Neural crest cell (in vitro differentiated cells): ENCODE data around the gene D2HGDH. TPM values are rescaled to one million over a fixed set of nuclear protein-coding genes. Genes with fewer than 3 reads are reported as not detected.
"Not testable (repeated sequence)": the region's sequence is repeated elsewhere in the genome, so short reads cannot be mapped to it uniquely, and the experiment has no call there.

ENCODE experiments used
- DNase-seq: peaks from one replicate; pipeline ENCODE4 v3.0.0; 2021; ENCODE audit warnings: low read depth, mixed read lengths, low spot score
- H3K27ac Mint-ChIP-seq: one replicate; pipeline ENCODE4 v1.8.0; 2021; ENCODE audit warnings: mild to moderate bottlenecking, mixed read lengths; ENCODE audit not compliant: unreplicated experiment
- H3K27me3 Mint-ChIP-seq: 2 replicates; pipeline ENCODE4 v1.8.0; 2021; ENCODE audit warnings: low read depth, mild to moderate bottlenecking, mixed read lengths
- H3K36me3 Mint-ChIP-seq: 2 replicates; pipeline ENCODE4 v1.8.0; 2021; ENCODE audit warnings: low read depth, mild to moderate bottlenecking, mixed read lengths
- H3K4me1 Mint-ChIP-seq: 2 replicates; pipeline ENCODE4 v1.8.0; 2021; ENCODE audit warnings: mixed read lengths
- H3K4me3 Mint-ChIP-seq: one replicate; pipeline ENCODE4 v1.8.0; 2021; ENCODE audit warnings: mild to moderate bottlenecking, mixed read lengths
- H3K9me3 Mint-ChIP-seq: 2 replicates; pipeline ENCODE4 v1.8.0; 2021; ENCODE audit warnings: mixed read lengths
- CTCF ChIP-seq: fragments of 200-600 bp; sonication (generic); conservative IDR thresholded peaks from 2 replicates; pipeline ENCODE4 v1.5.0; 2021; ENCODE audit warnings: antibody characterized with exemption, mild to moderate bottlenecking
- total RNA-seq: library from RNA; stranded (reverse); gene quantifications from 2 replicates; pipeline ENCODE4 v1.2.1, GENCODE V29; 2021

The D2HGDH gene
- total RNA-seq, 1 donor from 2014 or later = 17.7 TPM

DNA sequence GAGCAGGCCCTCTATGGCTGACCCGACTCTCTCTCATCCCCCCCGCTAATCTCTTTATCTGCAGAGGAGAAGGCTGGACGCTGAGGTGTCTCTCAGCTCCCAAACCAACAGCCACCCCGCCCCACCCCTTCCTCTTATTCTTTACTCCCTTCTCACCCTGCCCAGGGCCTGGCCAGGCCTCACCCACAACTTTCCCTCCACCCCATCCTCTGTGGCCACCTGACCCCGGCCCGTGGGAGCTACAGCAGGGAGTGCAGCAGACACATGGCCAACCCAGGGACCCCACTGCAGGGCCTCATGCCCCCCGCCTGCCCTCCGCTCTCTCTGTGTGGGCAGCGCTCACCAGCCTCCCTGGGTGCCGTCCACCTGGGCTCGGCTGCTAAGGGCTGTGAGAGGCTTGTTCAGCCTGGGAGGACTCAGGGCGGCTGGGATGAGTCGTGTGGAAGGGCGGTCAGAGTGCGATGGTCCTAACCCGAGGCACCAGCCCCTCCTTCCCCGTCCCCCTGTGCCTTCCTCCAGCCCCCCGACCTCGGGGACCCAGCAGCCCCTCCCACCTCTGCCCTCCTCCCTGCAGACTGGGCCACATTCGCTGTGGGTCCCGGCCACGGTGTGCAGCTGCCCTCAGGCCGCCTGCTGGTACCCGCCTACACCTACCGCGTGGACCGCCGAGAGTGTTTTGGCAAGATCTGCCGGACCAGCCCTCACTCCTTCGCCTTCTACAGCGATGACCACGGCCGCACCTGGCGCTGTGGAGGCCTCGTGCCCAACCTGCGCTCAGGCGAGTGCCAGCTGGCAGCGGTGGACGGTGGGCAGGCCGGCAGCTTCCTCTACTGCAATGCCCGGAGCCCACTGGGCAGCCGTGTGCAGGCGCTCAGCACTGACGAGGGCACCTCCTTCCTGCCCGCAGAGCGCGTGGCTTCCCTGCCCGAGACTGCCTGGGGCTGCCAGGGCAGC is 81.3 kb downstream of the D2HGDH start:
- H3K27ac Mint-ChIP-seq = peak overlapping the region; percentile 50
- no peak for DNase-seq

DNA sequence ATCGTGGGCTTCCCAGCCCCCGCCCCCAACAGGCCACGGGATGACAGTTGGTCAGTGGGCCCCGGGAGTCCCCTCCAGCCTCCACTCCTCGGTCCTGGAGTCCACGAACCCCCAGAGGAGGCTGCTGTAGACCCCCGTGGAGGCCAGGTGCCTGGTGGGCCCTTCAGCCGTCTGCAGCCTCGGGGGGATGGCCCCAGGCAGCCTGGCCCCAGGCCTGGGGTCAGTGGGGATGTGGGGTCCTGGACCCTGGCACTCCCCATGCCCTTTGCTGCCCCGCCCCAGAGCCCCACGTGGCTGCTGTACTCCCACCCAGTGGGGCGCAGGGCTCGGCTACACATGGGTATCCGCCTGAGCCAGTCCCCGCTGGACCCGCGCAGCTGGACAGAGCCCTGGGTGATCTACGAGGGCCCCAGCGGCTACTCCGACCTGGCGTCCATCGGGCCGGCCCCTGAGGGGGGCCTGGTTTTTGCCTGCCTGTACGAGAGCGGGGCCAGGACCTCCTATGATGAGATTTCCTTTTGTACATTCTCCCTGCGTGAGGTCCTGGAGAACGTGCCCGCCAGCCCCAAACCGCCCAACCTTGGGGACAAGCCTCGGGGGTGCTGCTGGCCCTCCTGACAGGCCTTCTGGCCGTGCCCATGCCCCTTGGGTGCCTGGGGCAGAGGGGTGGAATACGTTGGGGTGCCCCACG is 82.1 kb downstream of the D2HGDH start:
- Mint-ChIP-seq H3K4me1 (no peaks in the 10 kb centered on the region), H3K9me3 (no peaks in the 10 kb centered on the region), H3K27me3 (no peaks in the 10 kb centered on the region), H3K36me3 (no peaks in the 10 kb centered on the region), H3K27ac (no peak overlapping the region), H3K4me3 (no peak overlapping the region)
- TF ChIP-seq CTCF = no peak
- DNase-seq = no peak

More for the DNA sequence above, 81.3 kb downstream of the D2HGDH start:
- no peaks in the 10 kb centered on the region for H3K4me1 Mint-ChIP-seq
- no peak for TF ChIP-seq CTCF
- H3K9me3 Mint-ChIP-seq = no peaks in the 10 kb centered on the region
- H3K4me3 Mint-ChIP-seq = no peak overlapping the region
- H3K36me3 Mint-ChIP-seq = no peaks in the 10 kb centered on the region
- H3K27me3 Mint-ChIP-seq = no peaks in the 10 kb centered on the region

DNA sequence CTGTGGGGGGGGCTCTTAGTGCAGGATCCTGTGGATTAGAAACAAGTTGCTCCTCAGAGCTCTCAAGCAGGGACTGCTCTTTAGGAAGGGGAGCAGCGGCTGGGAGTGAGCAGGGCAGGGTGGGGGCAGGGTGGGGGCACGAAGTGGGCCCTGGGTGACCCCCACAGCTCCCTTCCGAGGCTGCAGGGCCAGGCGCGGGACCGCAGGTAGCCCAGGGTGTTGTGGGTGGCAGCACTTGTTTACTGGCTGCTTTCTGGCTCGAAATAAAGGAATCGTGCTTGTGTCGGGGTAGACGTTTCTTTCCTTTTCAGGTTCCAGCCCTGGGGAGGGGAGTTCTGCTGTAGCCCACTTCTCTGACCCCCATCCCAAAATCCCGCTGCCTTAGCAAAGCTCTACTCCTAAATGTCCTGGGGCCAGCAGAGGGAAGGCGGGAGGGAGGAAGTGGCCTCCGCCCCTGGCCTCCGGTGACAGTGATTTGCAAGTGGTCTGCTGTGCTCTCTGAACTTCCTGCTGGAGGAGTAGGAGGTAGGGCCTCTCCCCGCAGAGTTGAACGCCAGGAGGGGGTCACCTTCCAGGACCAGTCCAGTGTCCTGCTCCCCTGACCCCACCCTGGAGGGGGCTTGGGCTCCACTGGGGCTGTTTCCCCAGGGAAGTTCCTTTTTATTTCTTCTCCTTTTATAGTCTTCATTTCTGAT is 82.8 kb downstream of the D2HGDH start:
- Mint-ChIP-seq H3K27ac (no peak overlapping the region), H3K4me1 (no peaks in the 10 kb centered on the region), H3K4me3 (no peak overlapping the region), H3K36me3 (no peaks in the 10 kb centered on the region), H3K9me3 (no peaks in the 10 kb centered on the region), H3K27me3 (no peaks in the 10 kb centered on the region)
- no peak for DNase-seq
- no peak for TF ChIP-seq CTCF

DNA sequence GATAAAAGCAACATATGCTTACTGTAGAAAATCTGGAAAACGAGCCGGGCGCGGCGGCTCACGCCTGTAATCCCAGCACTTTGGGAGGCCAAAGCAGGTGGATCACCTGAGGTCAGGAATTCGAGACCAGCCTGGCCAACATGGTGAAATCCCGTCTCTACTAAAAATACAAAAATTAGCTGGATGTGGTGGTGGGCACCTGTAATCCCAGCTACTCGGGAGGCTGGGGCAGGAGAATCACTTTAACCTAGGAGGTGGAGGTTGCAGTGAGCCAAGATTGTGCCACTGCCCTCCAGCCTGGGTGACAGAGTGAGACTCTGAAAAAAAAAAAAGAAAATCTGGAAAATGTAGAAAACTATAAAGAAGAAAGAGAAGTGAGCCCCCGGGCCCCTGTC is 83.4 kb downstream of the D2HGDH start:
- H3K36me3 Mint-ChIP-seq, H3K27me3 Mint-ChIP-seq, H3K4me1 Mint-ChIP-seq, H3K9me3 Mint-ChIP-seq, H3K27ac Mint-ChIP-seq, DNase-seq, H3K4me3 Mint-ChIP-seq: not testable (repeated sequence)

Other genes starting within 250 kb of the D2HGDH start
- 215 and 223 TPM in 2 replicates for gene STK25, start 226.0 kb upstream of the D2HGDH start, total RNA-seq
- gene BOK, start 175.9 kb upstream of the D2HGDH start, total RNA-seq = 6.9 and 8.7 TPM in 2 replicates
- gene THAP4, start 97.5 kb upstream of the D2HGDH start, total RNA-seq = 59.1 and 60.9 TPM in 2 replicates
- gene ATG4B, start 96.9 kb upstream of the D2HGDH start, total RNA-seq = 112 TPM in 2 replicates
- gene DTYMK, start 47.8 kb upstream of the D2HGDH start, total RNA-seq = 98.7 and 108 TPM in 2 replicates
- 61.9 and 63.4 TPM in 2 replicates for gene ING5, start 32.6 kb upstream of the D2HGDH start, total RNA-seq
- 0.28 TPM in 1 of 2 replicates, not detected in the other for gene GAL3ST2, start 42.2 kb downstream of the D2HGDH start, total RNA-seq
- 0.14 and 0.25 TPM in 2 replicates for gene NEU4, start 74.6 kb downstream of the D2HGDH start, total RNA-seq
- gene PDCD1, start 124.3 kb downstream of the D2HGDH start, total RNA-seq = not detected in 2 replicates
- gene RTP5, start 135.1 kb downstream of the D2HGDH start, total RNA-seq = not detected in 2 replicates